HG03108 (cell line): ENCODE results near the gene SMCO3.

Source experiments
- ATAC-seq: cut with Tn5 transposase; IDR thresholded peaks from one replicate; pipeline ENCODE4 v1.9.1; 2021; ENCODE audit warnings: moderate library complexity; ENCODE audit not compliant: unreplicated experiment

The SMCO3 gene

GRCh38 chr12:14814014-14814413, at the start of gene SMCO3:
SMCO3 (minus strand) TSS chr12:14814182; CDS start chr12:14806680, 7,502 bp downstream.
- ATAC-seq, result no peak

- ATAC-seq, result no peak
Measured at GRCh38 chr12:14860490-14860889, 46.5 kb upstream of the SMCO3 start.

- no peak for ATAC-seq
Measured at GRCh38 chr12:14858513-14858912, 44.5 kb upstream of the SMCO3 start.

- no peak for ATAC-seq
Measured at GRCh38 chr12:14854586-14855183, 40.7 kb upstream of the SMCO3 start.

- ATAC-seq, result no peak
Measured at GRCh38 chr12:14853961-14854360, 40.0 kb upstream of the SMCO3 start.

GRCh38 chr12:14852880-14853279, 38.9 kb upstream of the SMCO3 start:
- ATAC-seq, result no peak

- ATAC-seq, result peak; percentile 62
Measured at GRCh38 chr12:14850929-14851663, 37.1 kb upstream of the SMCO3 start.

- no peak for ATAC-seq
Measured at GRCh38 chr12:14849661-14850060, 35.7 kb upstream of the SMCO3 start.

- no peak for ATAC-seq
Measured at GRCh38 chr12:14846876-14847580, 33.0 kb upstream of the SMCO3 start.

- no peak for ATAC-seq
Measured at GRCh38 chr12:14846042-14846587, 32.1 kb upstream of the SMCO3 start.

- ATAC-seq, result no peak
Measured at GRCh38 chr12:14845350-14845750, 31.4 kb upstream of the SMCO3 start.

- no peak for ATAC-seq
Measured at GRCh38 chr12:14844401-14844800, 30.4 kb upstream of the SMCO3 start.

GRCh38 chr12:14843425-14843887, 29.5 kb upstream of the SMCO3 start, which contains the start of gene ART4:
ART4 (minus strand) TSS chr12:14843526; CDS start chr12:14843113, 413 bp downstream.
- no peak for ATAC-seq

GRCh38 chr12:14842315-14842714, 28.3 kb upstream of the SMCO3 start:
- no peak for ATAC-seq

GRCh38 chr12:14841761-14842160, 27.8 kb upstream of the SMCO3 start:
- ATAC-seq, result no peak

GRCh38 chr12:14840616-14841015, 26.6 kb upstream of the SMCO3 start:
- no peak for ATAC-seq

GRCh38 chr12:14839262-14839661, 25.3 kb upstream of the SMCO3 start:
- no peak for ATAC-seq

- ATAC-seq, result no peak
Measured at GRCh38 chr12:14836336-14837210, 22.6 kb upstream of the SMCO3 start.

- no peak for ATAC-seq
Measured at GRCh38 chr12:14834509-14834908, 20.5 kb upstream of the SMCO3 start.

GRCh38 chr12:14833952-14834351, 20.0 kb upstream of the SMCO3 start:
- ATAC-seq, result no peak

- no peak for ATAC-seq
Measured at GRCh38 chr12:14833336-14833735, 19.4 kb upstream of the SMCO3 start.
